Central memory CD8-positive, alpha-beta T cell (primary cell): ENCODE measurements around the gene C19orf67.
"Not testable (repeated sequence)": the region's sequence is repeated elsewhere in the genome, so short reads cannot be mapped to it uniquely, and the experiment has no call there.

Source experiments
- ATAC-seq: fragments of 150-1000 bp; cut with Tn5 transposase; replicated peaks from 2 replicates; pipeline ENCODE4 v1.10.0; 2022; ENCODE audit warnings: mild to moderate bottlenecking, moderate FRiP score, moderate number of reproducible peaks; ENCODE audit not compliant: poor library complexity, severe bottlenecking; ENCODE audit errors: extremely low read depth
- DNase-seq, 2 donors: peaks; one replicate each; pipeline ENCODE4 v3.0.0; 2021; ENCODE audit warnings: low spot score in 2 of 2
- H3K27ac Mint-ChIP-seq: one replicate; pipeline ENCODE4 v1.8.0; 2022; ENCODE audit warnings: low read depth, mild to moderate bottlenecking, moderate library complexity, mixed read lengths
- H3K27me3 Mint-ChIP-seq: one replicate; pipeline ENCODE4 v1.8.0; 2022; ENCODE audit warnings: mixed read lengths
- H3K36me3 Mint-ChIP-seq: one replicate; pipeline ENCODE4 v1.8.0; 2022; ENCODE audit warnings: mild to moderate bottlenecking, moderate library complexity, mixed read lengths; ENCODE audit not compliant: insufficient read depth
- H3K4me1 Mint-ChIP-seq: one replicate; pipeline ENCODE4 v1.8.0; 2022; ENCODE audit warnings: mixed read lengths
- H3K4me3 Mint-ChIP-seq: one replicate; pipeline ENCODE4 v1.8.0; 2022; ENCODE audit warnings: mild to moderate bottlenecking, moderate library complexity, mixed read lengths
- H3K9me3 Mint-ChIP-seq: one replicate; pipeline ENCODE4 v1.8.0; 2022; ENCODE audit warnings: mixed read lengths

C19orf67 gene

GRCh38 chr19:14042659-14043608 is 42.6 kb downstream of the C19orf67 start:
- H3K4me3 Mint-ChIP-seq, result peak overlapping the region; percentile 13
- not testable (repeated sequence) for H3K9me3 Mint-ChIP-seq, H3K27me3 Mint-ChIP-seq
- peak; percentile 80 for ATAC-seq
- peak overlapping the region; percentile 94 for H3K27ac Mint-ChIP-seq
- DNase-seq, result peak; percentile 32 to 61
- H3K4me1 Mint-ChIP-seq, result peaks cover 15% of the 10 kb centered on the region
- peaks cover 90% of the 10 kb centered on the region for H3K36me3 Mint-ChIP-seq

- no peaks in the 10 kb centered on the region for H3K27me3 Mint-ChIP-seq
- ATAC-seq (no peak), DNase-seq (no peak)
- no peak overlapping the region for H3K4me3 Mint-ChIP-seq
- H3K27ac Mint-ChIP-seq, result no peak overlapping the region
- peaks cover 81% of the 10 kb centered on the region for H3K36me3 Mint-ChIP-seq
- no peaks in the 10 kb centered on the region for H3K9me3 Mint-ChIP-seq
- peaks cover 28% of the 10 kb centered on the region for H3K4me1 Mint-ChIP-seq
These were observed 46.4 kb downstream of the C19orf67 start for GRCh38 chr19:14039181-14039580.

GRCh38 chr19:14035706-14036105 is 49.9 kb downstream of the C19orf67 start:
- no peaks in the 10 kb centered on the region for H3K27me3 Mint-ChIP-seq
- H3K9me3 Mint-ChIP-seq, result no peaks in the 10 kb centered on the region
- H3K27ac Mint-ChIP-seq, result peak overlapping the region; percentile 44
- no peak overlapping the region for H3K4me3 Mint-ChIP-seq
- ATAC-seq (no peak), DNase-seq (no peak)
- H3K4me1 Mint-ChIP-seq, result peaks cover 44% of the 10 kb centered on the region
- H3K36me3 Mint-ChIP-seq, result peaks cover 72% of the 10 kb centered on the region

GRCh38 chr19:14035159-14035558 is 50.4 kb downstream of the C19orf67 start:
- not testable (repeated sequence) for H3K4me3 Mint-ChIP-seq, DNase-seq, H3K9me3 Mint-ChIP-seq, H3K27me3 Mint-ChIP-seq, H3K27ac Mint-ChIP-seq, ATAC-seq
- Mint-ChIP-seq H3K4me1 (peaks cover 49% of the 10 kb centered on the region), H3K36me3 (peaks cover 68% of the 10 kb centered on the region)

- Mint-ChIP-seq H3K27me3 (no peaks in the 10 kb centered on the region), H3K4me1 (peaks cover 52% of the 10 kb centered on the region), H3K36me3 (peaks cover 55% of the 10 kb centered on the region), H3K27ac (peak overlapping the region; percentile 55), H3K4me3 (peak overlapping the region; percentile 19), H3K9me3 (no peaks in the 10 kb centered on the region)
- ATAC-seq, result no peak
- no peak for DNase-seq
These were observed 51.6 kb downstream of the C19orf67 start for GRCh38 chr19:14033946-14034345.

- ATAC-seq, result peak; percentile 86
- H3K4me1 Mint-ChIP-seq, result peaks cover 53% of the 10 kb centered on the region
- H3K9me3 Mint-ChIP-seq, result no peaks in the 10 kb centered on the region
These were observed 53.7 kb downstream of the C19orf67 start, which contains the start of gene IL27RA for GRCh38 chr19:14031719-14032480. IL27RA (plus strand) TSS chr19:14031762; CDS start chr19:14031873, 111 bp downstream.

More at GRCh38 chr19:14031719-14032480, 53.7 kb downstream of the C19orf67 start, which contains the start of gene IL27RA:
- peak within 1 kb of the TSS; percentile 96 for H3K4me3 Mint-ChIP-seq
- peak; percentile 72 to 84 for DNase-seq
- H3K27me3 Mint-ChIP-seq, result no peaks in the 10 kb centered on the region
- peak within 1 kb of the TSS; percentile 94 for H3K27ac Mint-ChIP-seq
- peaks cover 37% of the 10 kb centered on the region for H3K36me3 Mint-ChIP-seq
